Measurements from ENCODE around the gene BCL10. TPM values are rescaled to one million over a fixed set of nuclear protein-coding genes. Genes with fewer than 3 reads are reported as not detected.

BCL10 gene
- 60.1 and 66.9 TPM in 2 replicates for total RNA-seq

GRCh38 chr1:85276215-85276977, at the start of gene BCL10:
Gene BCL10, minus strand, starts transcription at chr1:85276632. Its CDS starts 280 bp downstream, at chr1:85276352.

GRCh38 chr1:85259118-85259911, 17.1 kb downstream of the BCL10 start, which contains the start of gene C1orf52:
Gene C1orf52, minus strand, starts transcription at chr1:85259662. Its CDS starts 29 bp downstream, at chr1:85259633.

Other genes starting within 250 kb of the BCL10 start
- not detected in 2 replicates for gene MCOLN3, start 228.1 kb downstream of the BCL10 start, total RNA-seq
- gene SYDE2, start 75.6 kb downstream of the BCL10 start, total RNA-seq: 2.3 and 5.8 TPM in 2 replicates
- 18.1 and 22.7 TPM in 2 replicates for gene C1orf52, start 17.0 kb downstream of the BCL10 start, total RNA-seq
- gene DDAH1, start 188.5 kb upstream of the BCL10 start, total RNA-seq: 34.1 and 52.3 TPM in 2 replicates